ENCODE results near the gene GPX2.
A peak's percentile ranks its signal among the peaks of the same experiment; 100 is the strongest.
"Not testable (repeated sequence)": the region's sequence is repeated elsewhere in the genome, so short reads cannot be mapped to it uniquely, and the experiment has no call there.

Gene GPX2

DNA sequence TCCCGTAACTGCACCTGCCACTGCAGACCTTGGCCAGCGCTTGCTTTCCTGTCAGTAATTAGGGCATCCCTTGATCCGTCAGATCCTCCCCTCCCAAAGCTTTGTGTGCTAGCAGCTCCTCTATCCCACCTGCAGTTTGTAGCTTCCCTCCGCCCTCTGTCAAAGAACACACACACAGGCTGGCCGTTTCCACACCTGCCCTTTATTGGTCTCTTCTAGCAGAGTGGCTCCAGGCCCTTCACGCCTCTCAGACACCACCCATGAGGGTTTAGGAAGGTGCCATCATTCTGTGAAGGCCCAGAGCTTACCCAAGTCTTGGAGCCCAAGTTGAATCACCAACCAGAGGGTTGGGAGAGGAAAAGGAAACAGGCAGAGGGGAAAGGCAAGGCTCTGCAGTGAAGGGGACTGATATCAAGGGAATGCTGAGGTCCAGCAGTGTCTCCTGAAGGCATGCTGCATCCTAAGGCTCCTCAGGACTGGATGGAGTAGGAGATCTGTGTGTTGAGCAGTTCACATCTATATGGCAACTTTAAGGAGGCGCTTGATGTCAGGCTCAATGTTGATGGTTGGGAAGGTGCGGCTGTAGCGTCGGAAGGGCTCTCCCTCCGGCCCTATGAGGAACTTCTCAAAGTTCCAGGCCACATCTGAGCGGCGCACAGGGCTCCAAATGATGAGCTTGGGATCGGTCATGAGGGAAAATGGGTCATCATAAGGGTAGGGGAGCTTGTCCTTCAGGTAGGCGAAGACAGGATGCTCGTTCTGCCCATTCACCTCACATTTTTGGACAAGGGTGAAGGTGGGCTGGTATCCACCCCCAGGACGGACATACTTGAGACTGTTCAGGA, 3.4 kb downstream of the GPX2 start:
- DNase-seq: no peak

DNA sequence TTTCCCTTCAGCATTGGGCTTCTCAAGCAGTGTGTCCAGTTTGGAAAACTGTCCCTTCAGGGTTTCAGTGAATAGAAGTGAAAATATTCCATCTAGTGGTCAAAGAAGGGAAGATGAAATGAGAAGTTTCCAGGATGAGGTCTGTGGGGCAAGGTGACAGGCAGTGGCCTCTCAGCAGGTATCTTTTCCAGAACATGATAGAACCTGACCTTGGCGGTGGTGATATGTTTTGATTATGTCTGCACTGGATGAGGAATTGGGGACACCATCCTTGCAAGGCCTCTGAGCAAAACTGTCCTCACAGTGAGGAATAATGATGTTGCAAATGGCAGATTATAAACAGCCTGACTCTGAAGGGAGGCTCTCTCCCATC, 4.7 kb downstream of the GPX2 start:
- no peak for DNase-seq

DNA sequence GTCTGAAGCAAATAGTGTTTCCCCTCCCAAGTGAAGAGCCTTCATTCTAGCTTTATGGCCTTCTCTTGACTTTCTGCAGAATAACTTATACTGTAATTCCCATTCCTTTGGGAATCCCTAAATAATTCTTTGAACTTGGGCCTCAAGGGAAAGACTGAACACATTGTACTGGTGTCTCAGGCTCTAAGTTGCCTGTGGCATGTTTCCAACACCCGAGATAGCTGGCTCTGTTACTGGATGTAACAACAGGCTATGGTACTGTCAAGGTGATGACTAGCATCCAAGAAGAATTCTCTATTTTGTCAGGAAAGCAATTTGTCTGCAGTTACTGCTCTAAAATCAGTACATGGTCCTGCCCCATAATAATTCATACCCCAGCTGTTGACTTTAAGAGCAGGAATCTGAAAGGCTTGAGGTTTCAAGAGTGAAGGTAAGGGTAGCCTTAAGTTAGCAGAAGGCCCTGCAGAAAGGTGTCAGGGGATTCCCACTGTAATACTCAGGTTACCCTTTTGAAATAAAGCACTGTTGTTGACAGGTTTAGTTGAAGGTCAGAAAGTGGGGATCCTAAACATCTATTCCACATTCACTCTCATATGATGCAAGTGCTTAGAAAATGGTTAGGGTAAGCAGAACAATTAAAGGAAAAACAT, 5.2 kb downstream of the GPX2 start:
- no peak for DNase-seq

DNA sequence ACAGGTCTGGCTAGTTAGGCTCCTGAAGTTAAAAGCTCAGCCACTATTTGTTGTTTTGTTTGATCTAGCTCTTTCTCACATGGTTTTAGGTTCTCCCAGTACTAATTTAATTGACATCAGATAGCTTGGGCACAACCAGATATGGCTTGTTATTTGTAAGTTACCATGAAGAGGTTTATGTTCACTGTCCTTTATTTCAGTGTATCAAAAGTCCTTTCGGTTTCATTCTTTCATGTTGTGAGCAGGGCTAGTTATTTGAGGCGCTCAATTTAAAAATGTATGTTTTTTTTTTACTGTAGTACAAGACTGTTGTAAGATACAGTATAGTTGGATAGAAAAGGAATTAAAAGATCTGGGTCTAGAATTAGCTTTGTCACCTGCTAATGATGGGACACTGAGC, 7.0 kb downstream of the GPX2 start:
- no peak for DNase-seq

DNA sequence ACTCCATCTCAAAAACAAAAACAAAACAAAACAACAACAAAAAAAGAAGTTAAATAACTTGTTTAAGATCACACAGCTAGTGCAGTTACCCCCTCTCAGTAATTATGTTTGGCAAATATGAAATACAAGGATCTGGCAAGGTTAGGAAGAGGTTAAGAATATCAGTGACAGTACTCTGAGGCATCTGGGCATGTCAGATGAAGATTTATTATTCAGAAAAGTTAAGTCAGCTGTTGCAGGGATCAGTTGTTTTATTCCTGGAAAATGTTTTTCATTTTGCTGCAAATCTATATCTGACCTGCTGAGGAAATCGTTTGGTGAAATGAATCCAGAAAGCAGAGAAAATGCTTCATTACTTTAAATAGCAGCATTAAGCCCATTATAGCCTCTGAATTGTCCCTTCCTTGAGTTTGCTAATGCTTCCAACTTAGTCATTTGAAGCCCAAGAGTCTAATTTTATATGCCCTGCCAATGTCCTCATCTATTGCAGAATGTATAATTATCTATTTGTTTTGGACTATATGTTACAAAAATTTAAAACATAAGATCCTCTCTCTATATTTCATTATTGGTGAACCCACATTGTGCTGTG, 8.1 kb downstream of the GPX2 start:
- no peak for DNase-seq

DNA sequence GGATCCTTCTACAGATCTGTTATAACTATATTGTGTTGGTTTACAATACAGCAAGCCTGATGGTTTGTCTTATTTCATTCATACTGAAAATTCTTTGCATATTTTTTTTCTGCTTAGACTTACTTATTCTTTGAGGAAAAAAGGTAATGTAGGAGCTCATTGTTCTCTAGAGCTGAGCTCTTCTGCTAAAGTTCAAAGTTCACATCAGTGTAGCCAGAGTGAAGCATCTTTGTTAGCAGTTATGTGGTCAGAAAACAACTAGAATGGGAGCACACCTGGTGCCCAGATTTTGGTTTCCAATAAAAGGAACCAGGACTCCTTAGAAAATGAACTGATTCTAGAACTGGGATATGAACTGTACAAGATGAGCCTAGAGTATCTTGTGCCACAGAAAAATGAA, 10.3 kb downstream of the GPX2 start:
- no peak for DNase-seq

DNA sequence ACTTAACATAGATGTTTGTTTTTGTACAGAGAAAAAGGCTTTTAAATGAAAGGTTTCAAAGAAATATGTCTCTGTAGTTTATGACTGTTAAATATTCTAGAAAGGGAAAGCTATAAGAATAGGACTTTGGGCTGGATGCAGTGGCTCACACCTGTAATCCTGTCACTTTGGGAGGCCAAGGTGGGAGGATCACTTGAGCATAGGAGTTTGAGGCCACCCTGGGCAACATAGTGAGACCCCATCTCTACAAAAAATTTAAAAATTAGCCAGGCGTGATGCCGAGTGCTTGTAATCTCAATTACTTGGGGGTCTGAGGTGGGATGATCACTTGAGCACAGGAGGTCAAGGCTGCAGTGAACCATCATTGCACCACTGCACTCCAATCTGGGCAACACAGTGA, 11.4 kb downstream of the GPX2 start:
- no peak for DNase-seq

DNA sequence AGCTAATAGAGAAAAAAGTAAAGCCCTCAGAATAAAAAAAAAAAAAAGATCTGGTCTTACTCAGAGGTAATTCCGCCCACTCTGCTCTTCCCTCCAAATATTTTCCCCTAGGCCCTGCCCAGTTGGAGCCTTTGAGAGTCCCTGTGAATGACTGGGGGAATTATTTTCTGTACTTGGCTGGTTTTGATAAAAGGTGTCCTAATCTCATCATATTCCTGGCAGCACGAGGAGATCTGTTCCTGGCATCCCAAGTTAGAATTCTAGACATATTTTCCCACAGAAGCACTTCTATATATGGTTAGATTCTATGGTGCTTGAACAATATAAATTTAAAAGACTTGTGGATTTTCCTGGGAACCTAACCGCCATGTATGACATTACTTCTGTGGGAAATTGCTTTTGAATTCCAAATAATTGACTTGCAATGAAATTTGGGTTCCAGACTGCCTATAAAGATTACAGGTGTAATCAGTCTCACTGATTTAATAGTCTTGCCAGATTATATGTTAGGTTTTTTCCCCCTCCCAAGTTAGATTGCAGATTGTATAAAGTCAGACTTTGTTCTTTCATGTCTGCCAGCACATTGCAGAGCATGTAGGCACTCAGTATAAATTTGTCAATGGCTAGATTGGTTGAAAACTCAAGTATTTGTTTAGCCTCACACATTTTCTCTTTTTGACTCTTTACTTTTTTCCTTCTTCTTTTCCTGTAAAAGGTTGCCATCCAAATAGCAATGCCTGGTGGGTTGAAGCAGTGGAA, 12.3 kb downstream of the GPX2 start:
- DNase-seq: no peak

DNA sequence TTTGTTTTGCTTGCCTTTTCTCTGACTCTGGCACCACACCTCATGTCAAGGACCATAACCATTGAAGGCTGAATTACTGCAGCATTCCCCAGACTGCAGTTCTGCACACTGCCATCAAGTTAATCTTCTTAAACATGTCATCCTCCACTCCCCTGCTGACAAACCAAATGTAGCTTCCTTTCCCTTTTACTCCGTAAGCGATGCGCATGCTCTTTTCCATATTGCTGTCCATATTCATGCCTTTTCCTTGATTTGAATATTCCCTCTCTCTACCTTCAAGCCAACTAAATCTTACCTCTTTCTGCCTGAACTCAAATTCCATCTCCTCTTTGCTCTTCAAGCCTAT, 13.6 kb downstream of the GPX2 start:
- DNase-seq: no peak

DNA sequence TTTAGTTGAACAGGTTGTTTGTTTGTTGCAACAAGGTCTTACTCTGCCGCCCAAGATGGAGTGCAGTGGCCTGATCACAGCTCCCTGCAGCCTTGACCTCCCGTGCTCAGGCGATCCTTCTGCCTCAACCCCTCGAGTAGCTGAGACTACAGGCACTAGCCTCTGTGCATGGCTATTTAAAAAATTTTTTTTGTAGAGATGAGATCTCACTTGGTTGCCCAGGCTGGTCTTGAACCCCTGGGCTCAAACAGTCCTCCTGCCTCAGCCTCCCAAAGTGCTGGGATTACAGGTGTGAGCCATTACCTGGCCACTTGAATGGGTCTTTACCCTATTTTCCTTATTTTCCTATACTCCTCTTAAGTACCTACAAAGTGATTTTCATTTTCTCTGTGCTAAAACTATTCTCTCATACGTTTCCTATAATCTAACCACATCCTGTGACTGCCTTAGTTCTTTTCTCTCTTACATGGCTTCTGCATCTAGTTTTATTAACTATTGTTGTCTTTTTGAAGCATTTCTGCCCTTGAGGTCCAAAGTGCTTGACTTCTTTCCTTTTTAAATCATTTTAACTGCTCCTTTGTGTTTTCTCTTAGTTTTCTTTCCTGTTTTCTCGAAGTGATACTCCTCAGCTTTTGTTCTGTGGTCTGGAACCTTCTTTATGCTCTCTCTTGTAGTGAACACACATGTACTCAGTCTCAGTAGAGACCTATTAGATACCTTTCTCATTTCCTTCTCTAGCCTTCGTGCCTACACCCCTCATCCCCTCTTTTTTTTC, 14.1 kb downstream of the GPX2 start:
- no peak for DNase-seq

DNA sequence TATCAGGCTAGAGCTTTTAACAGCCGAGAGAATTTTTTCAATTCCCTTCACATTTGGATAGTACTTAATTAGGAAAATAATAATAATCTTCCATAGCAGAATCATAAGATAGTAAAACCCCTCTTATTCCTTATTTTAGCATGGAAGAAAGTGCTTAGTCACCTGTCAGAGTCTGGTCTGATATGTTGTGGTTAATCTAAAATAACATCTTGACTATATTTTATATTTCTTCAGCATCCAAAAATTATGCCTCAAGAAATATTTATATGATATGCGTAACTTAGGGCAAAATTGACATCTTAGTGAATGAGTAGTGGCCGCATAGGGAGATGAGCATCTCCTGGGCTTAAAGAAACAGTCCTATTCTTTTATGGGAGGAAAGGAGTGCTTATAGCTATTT, 15.5 kb downstream of the GPX2 start:
- DNase-seq: no peak

DNA sequence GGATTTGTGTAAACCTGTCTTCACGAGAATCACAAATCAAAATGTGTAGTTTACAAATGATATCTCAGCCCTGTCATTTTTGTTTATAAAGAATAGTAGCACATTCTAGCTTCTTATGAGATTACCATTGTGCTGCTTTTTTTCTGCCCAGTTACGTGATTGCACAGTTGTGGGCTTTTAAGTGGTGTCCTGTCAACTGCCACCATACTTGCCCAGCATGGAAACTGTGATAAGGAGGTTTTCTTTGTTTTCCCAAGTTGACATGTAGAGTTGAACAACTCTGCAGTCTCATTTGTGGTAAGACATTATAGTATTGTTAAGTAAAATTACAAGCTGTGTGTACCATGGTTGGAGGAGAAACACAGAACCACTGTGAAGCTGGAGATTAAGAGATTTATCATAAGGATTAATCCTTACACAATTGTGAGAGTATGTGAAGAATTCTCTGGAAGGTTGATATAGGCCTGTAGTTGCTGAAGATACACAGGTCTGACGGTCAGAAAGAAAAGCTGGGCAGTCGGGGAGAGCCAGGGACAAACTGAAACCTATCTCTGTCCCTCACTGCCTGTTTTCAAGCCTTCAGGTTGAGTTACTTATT, 16.0 kb downstream of the GPX2 start:
- no peak for DNase-seq

DNA sequence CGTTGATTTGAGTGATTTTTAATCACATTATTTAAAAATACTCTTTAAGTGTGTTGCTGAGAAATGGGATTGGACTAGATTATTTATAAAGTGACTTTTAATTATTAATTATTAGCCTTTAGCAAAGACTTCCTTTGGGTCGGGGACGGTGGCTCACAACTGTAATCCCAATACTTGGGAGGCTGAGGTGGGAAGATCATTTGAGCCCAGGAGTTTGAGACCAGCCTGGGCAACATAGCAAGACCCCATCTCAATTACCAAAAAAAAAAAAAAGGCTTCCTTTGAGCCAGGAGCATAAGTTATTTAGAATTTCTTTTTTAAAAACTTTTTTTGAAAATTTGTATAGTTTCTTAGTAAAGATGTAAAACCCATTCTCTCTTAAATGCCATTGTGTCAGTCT, 19.5 kb downstream of the GPX2 start:
- DNase-seq: no peak

DNA sequence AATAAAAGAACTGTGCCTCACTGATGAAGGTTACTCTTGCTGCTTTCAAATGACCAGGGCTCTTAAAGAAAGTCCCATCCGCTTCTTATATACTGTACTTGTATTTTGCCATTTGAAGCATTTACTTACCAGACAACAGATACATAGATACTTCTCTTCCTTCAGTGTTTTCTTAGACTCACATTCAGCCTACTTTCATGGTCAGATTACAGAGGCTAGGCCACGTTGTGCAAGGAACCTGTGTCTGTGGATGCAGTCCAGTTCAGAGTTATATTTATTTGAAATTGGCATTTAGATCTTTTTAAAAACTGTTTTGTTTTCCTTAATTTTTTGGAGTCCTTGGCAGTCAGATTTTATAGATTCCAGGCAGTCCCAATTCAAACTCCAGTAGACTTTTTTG, 22.1 kb downstream of the GPX2 start:
- no peak for DNase-seq

DNA sequence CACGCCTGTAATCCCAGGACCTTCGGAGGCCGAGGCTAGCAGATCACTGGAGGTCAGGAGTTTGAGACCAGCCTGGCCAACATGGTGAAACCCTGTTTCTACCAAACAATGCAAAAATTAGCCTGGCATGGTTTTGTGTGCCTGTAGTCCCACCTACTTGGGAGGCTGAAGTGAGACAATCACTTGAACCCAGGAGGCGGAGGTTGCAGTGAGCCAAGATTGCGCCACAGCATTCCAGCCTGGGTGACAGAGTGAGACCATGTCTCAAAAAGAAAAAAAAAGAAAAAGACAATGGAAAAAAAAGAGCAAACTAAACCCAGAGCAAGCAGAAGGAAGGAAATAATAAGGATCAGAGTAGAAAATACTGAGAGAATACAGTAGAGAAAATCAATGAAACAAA, 22.9 kb downstream of the GPX2 start:
- DNase-seq: no peak

DNA sequence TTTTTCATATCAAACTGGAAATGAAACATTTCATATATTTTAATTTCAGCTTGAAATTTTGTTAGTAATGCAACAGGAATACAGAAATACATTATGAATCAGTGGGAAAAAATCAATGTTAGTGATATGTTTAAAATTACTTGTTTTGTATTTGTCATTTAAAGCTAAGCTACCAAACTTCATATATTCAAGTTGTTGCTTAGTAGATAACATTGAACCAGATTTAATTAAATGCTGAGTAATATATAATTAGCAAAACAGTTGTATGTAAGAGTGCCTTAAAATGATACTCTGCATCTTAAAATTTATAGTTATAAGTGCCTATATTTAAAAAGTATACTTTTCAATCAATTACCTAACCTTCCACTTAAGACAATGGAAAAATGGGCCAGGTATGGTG, 23.3 kb downstream of the GPX2 start:
- DNase-seq: no peak

DNA sequence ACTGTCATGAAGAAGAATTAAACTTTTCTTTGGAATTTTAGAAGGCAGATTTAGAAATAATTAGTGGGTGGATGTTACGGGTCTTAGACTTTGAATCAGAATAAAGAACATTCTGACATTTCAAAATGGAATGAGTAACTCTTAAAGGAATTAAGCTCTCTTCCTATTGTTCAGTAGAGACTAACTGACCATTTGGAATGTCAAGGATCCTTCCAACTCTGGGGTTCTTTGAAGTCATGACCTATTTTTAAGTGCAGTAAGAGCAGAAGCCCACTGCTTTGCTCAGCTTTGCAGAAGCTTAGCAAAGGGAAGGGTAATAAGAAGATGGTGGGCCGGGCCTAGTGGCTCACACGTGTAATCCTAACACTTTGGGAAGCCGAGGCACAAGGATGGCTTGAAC, 24.3 kb downstream of the GPX2 start:
- DNase-seq: no peak

DNA sequence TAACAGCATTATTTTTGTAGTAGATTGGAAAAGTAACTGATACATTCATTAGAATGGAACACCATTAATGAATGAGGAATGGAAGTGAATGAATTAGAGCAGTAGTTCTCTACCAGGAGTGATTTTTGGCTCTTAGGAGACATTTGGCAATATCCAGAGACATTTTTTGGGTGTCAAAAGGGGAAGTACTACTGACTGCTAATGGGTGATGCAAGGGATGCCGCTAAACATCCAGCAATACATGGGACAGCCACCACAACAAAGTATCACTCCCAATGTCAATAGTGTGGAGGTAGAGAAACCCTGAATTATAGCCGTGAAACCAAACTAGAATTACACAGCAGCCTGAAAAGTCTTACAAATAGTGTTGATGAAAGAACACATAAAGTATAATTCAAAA, 26.7 kb downstream of the GPX2 start:
- DNase-seq: no peak

DNA sequence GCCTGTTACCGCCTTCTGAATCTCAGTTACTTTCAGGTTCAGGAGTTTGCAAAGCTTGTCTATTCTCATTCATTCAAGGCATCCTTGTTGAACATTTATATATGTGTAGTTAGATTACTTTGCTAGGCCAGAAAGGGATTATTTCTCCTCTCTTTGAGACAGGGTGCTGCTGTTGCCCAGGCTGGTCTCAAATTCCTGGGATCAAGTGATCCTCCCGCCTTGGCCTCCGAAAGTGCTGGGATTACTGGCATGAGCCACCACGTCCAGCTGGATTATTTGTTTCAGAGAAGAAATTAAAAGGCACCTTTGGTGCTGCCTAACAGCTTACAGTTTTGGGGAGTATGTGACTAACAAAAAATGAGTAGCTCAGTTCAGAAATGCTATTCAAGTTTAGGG, 27.5 kb downstream of the GPX2 start:
- no peak for DNase-seq

DNA sequence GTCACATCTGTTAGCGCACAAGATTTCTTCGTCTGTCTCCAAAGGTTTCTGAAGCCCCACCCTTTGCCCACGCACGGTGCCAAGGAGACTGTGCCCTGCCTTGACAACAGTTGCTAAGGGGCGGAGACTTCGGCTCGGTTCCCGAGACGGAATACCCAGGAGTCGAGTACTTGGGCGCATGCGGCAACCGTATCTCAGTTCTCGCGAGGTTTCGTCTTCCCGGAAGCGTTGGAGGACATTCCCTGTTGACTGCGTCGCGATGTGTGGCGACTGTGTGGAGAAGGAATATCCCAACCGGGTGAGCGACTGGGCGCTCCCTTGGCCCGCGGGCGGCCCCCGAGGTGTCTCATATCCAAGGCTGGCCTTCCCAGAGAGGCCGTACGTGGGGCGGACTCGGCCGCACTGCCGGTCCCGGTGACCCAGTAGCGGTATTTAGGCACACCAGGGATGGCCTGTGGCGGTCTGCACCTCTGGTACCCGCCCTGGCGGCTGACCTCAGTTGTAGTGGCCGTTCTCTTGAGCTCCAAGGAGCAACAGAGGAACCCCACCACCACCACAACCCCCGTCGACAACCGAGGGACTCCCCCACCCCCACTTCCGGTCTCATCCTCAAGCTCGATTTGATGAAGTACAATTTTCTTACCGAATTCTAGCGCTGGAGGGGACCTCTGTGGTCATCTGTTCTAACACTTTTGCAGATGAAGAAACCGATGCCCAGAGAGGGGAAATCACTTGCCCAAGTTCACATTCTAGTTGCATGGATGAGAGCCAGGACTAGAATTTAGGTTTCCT, 28.1 kb downstream of the GPX2 start, which contains the start of gene CHURC1:
Gene CHURC1, plus strand, starts transcription at position 219 of the 792 bp plus-strand sequence. Its CDS starts 41 bp downstream, at position 260.
- peak; percentile 94 for DNase-seq

DNA sequence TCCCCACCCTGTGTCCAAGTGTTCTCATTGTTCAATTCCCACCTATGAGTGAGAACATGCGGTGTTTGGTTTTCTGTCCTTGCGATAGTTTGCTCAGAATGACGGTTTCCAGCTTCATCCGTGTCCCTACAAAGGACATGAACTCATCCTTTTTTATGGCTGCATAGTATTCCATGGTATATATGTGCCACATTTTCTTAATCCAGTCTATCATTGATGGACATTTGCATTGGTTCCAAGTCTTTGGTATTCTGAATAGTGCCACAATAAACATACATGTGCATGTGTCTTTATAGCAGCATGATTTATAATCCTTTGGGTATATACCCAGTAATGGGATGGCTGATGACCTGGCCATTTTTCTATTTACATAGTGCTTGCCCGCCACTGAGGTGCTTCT, 29.1 kb downstream of the GPX2 start:
- DNase-seq: not testable (repeated sequence)

DNA sequence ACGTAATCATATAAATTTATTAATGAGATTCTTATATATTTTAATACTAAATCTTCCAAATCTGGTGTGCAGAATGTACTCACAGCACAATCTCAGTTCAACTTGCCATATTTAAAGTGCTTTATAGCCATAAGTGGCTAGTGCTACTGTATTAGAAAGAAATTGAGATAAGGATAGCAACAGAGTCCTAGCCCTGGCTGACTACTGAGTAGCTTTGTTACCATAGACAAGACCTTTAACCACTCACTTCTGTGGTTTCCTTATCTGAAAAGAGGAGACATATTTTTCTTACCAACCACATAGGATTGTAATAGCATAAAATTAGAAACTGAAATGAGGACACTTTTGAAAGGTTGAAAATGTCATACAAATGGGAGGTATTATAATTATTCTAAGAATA, 30.3 kb downstream of the GPX2 start:
- DNase-seq: no peak

All from GDM1 (cell line).